Duodenal mucosa (tissue), 2 donors: ENCODE measurements around the gene TECR.

Source experiments
- H3K27ac ChIP-seq: one replicate; pipeline ENCODE4 v1.7.0; 2013; ENCODE audit warnings: low read depth, low read length
- H3K27me3 ChIP-seq, 2 donors: one replicate each; pipeline ENCODE4 v1.7.0; 2013; ENCODE audit warnings: low read length in 2 of 2, control low read depth in 1 of 2; ENCODE audit not compliant: insufficient read depth in 2 of 2, control insufficient read depth in 1 of 2
- H3K36me3 ChIP-seq, 2 donors: one replicate each; pipeline ENCODE4 v1.7.0; 2013; ENCODE audit warnings: low read length in 2 of 2, control low read depth in 1 of 2; ENCODE audit not compliant: insufficient read depth in 2 of 2, control insufficient read depth in 1 of 2
- H3K4me1 ChIP-seq, 2 donors: one replicate each; pipeline ENCODE4 v1.7.0; 2013; ENCODE audit warnings: low read length in 2 of 2, control low read depth in 1 of 2; ENCODE audit not compliant: insufficient read depth in 2 of 2, control insufficient read depth in 1 of 2
- H3K4me3 ChIP-seq, 2 donors: one replicate each; pipeline ENCODE4 v1.7.0; 2013; ENCODE audit warnings: low read length in 2 of 2, low read depth in 1 of 2
- H3K9ac ChIP-seq, 2 donors: one replicate each; pipeline ENCODE4 v1.7.0; 2013; ENCODE audit warnings: low read length in 2 of 2, low read depth in 1 of 2
- H3K9me3 ChIP-seq, 2 donors: one replicate each; pipeline ENCODE4 v1.7.0; 2013; ENCODE audit warnings: low read length in 2 of 2, control low read depth in 1 of 2; ENCODE audit not compliant: control insufficient read depth in 1 of 2

Gene TECR, protein sequence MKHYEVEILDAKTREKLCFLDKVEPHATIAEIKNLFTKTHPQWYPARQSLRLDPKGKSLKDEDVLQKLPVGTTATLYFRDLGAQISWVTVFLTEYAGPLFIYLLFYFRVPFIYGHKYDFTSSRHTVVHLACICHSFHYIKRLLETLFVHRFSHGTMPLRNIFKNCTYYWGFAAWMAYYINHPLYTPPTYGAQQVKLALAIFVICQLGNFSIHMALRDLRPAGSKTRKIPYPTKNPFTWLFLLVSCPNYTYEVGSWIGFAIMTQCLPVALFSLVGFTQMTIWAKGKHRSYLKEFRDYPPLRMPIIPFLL

DNA sequence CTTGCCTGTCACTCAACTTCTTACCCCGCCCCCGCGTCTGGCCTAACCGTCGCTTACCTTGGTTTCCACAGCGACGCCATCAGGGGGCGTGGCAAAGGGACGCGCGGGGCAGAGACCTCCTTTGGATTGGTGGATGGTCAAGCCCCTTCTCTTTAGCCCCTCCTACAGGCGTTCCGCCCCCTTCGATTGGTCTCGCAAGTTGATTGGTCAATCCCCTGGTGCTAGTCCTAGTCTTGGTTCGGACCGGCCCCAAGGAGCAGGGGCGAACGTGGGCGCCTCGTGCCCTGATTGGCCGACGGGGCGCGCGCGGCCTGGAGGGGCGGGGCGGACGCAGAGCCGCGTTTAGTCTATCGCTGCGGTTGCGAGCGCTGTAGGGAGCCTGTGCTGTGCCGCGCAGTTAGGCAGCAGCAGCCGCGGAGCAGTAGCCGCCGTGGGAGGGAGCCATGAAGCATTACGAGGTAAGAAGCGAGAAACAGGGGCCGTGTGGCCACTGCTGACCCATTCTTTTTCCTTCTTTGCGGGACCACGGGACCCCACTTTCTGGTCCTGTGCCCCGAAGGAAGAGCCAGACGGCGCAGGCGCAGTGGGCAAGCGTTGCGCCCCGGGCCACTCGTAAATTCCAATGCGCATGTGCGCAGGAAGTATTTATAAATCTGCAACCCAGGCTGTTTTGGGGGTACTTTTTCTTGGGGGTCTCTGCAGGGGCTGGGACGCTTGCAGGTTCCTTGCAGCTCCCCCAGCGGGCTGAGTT is at the start of gene TECR:
TSS of gene TECR (plus strand) at position 341 of the 751 bp plus-strand sequence. CDS start at position 444, 103 bp downstream.
- Histone ChIP-seq H3K4me1 (peaks cover 11 to 12% of the 10 kb centered on the region in 2 donors), H3K36me3 (no peaks in the 10 kb centered on the region), H3K9ac (peak within 1 kb of the TSS; percentile 73 to 97), H3K27me3 (no peaks in the 10 kb centered on the region), H3K4me3 (peak within 1 kb of the TSS; percentile 80 to 92), H3K27ac (peak within 1 kb of the TSS; percentile 94), H3K9me3 (no peaks in the 10 kb centered on the region)

DNA sequence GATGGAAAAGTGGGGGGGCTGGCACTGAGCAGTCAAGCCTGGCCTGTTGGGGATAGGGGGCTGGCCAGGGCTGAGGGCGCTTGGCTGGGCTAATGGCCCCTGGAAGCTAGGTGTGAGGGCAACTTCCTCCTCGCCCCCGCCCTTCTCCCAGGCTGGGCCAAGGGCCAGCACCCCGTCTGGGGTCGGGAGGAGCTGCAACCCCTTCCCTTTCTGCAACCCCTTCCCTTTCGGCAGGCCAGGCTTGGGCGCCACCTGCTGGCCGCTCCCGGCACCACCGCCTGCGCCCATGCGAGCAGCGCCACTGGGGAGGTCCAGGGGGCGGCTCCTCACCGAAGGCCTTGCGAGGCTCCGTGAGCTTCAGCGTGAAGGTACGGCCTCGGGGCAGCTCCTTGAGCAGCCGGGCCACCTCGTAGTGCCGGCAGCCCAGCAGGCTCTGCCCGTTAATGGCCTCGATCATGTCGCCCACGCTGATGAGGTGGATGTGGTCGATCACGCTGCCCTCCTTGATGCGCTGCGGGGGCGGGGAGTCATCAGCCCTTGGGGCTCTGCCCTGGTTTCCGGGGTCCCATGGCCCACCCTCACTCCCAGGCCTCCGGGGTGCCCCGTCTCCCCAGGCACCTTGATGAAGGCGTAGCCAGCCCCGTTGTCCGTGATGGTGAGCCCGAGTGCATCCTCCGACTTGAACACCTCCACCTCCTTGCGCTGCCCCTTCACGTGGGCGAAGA is 49.3 kb upstream of the TECR start:
- peaks cover under 1% of the 10 kb centered on the region in 2 donors for H3K27me3 ChIP-seq
- no peaks in the 10 kb centered on the region for H3K9me3 ChIP-seq
- peaks cover 7 to 35% of the 10 kb centered on the region in 2 donors for H3K36me3 ChIP-seq
- H3K9ac ChIP-seq: no peak overlapping the region
- peaks cover 3% of the 10 kb centered on the region in 2 donors for H3K4me1 ChIP-seq
- no peak overlapping the region for H3K4me3 ChIP-seq
- H3K27ac ChIP-seq: no peak overlapping the region

DNA sequence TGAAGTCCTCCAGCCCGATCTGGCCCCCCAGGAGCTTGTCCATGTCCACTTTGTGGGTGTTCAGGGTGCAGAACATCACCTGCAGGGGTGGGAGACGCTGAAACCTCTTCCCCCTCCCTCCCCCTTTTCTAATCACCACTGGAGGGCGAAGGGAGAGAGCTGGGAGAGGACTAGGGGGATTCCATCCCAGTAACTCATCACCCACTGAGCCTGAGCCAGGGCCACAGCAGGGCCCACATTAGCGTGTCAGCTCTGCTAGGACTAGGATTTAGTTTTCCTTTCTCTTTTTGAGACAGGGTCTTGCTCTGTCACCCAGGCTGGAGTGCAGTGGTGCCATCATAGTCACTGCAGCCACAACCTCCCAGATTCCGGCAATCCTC is 48.7 kb upstream of the TECR start:
- H3K27me3 ChIP-seq: no peaks in the 10 kb centered on the region
- no peaks in the 10 kb centered on the region for H3K9me3 ChIP-seq
- peaks cover 0 to 3% of the 10 kb centered on the region in 2 donors for H3K4me1 ChIP-seq
- peaks cover 7 to 35% of the 10 kb centered on the region in 2 donors for H3K36me3 ChIP-seq
- no peak overlapping the region for H3K27ac ChIP-seq
- no peak overlapping the region for H3K9ac ChIP-seq
- H3K4me3 ChIP-seq: no peak overlapping the region

DNA sequence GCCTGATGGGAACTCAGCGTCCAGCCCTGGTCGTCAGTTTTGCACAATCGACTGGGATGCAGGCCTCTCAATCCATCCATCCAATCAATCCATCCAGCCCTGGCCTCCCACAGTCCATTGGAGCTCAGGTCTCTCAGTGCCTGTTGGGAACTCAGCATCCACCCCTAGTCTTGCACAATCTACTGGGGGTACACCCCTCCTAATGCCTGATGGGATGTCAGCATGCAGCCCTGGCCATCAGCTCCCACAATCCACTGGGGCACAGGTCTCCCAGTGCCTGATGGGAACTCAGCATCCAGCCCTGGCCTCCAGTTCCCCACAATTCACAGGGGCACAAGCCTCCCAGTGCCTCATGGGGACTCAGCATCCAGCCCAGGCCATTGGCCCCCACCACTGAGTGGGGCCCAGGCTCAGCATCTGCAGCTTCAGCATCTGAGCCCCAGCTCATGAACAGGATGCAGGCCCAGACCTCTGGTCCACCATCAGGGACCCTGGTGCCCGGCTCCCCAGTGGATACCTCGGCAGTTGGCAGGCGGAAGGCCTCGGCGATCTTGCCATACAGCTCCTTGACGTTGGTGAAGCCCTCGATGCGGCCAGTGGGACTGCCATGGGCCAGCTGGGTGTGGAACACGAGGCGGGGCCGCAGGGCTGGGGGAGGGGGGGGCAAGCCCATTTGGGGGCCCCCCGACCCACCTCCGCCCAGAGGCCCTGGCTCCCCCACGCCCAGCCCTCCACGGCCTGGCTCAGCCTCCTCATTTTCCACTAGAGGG is 47.0 kb upstream of the TECR start:
- Histone ChIP-seq H3K27ac (no peak overlapping the region), H3K9me3 (no peaks in the 10 kb centered on the region), H3K4me1 (peaks cover 0 to 2% of the 10 kb centered on the region in 2 donors), H3K4me3 (no peak overlapping the region), H3K9ac (no peak overlapping the region), H3K27me3 (no peaks in the 10 kb centered on the region), H3K36me3 (peaks cover 7 to 35% of the 10 kb centered on the region in 2 donors)

DNA sequence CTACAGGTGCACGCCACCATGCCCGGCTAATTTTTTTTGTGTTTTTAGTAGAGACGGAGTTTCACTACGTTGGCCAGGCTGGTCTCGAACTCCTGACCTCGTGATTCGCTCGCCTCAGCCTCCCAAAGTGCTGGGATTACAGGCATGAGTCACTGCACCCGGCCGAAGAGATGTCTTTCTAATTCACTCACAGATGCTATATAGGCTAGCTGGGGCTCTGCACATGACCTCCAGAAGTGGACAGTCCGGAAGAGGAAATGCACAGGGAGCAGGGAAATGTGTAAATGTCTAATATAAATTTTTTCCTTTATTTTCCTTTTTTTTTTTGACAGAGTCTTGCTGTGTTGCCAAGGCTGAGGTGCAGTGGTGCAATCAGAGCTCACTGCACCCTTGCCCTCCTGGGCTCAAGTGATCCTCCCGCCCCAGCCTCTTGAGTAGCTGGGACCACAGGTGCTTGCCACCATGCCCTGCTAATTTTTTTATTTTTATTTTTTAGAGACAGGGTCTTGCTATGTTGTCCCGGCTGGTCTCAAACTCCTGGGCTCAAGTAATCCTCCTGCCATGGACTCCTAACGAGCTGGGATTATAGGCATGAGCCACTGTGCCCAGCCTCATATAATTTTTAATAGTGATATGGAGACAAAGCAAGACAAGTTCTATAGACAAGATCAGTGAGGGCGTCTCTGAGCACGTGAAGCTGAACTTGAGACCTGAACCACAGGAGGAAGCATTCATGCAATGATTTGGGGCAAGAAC is 41.8 kb upstream of the TECR start:
- Histone ChIP-seq H3K9me3 (no peaks in the 10 kb centered on the region), H3K4me3 (no peak overlapping the region), H3K27me3 (no peaks in the 10 kb centered on the region), H3K4me1 (no peaks in the 10 kb centered on the region), H3K36me3 (peaks cover 0 to 20% of the 10 kb centered on the region in 2 donors), H3K9ac (no peak overlapping the region), H3K27ac (no peak overlapping the region)

DNA sequence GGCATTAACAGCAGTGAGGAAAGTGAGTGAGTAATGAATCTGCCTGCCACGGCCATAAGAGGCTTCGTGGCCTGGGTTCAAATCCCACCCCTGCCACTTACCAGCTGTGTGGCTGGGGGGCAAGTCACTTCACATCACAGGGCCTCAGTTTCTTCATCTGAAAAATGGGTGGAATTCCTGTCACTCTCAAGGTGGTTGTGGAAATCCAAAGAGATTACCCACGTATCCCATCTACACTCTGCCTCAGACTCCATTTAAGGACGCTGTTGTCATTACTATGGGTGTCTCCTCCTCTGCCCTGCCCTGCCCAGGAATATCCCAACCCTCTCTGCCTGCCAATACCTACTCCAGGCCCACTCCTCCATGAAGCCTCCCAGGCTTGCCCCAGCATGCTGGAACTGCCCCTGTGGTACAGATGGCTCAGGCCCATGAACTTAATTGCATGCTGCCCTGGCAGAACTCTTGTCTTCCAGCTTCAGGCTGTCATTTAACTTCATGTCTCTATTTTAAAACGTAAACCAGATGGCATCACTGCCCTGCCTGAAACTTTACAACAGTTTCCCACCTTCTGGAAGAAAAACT is 36.5 kb upstream of the TECR start:
- Histone ChIP-seq H3K36me3 (peaks cover 0 to 19% of the 10 kb centered on the region in 2 donors), H3K9me3 (no peaks in the 10 kb centered on the region), H3K4me3 (no peak overlapping the region), H3K27me3 (no peaks in the 10 kb centered on the region), H3K9ac (no peak overlapping the region), H3K4me1 (peaks cover 26 to 28% of the 10 kb centered on the region in 2 donors), H3K27ac (no peak overlapping the region)

DNA sequence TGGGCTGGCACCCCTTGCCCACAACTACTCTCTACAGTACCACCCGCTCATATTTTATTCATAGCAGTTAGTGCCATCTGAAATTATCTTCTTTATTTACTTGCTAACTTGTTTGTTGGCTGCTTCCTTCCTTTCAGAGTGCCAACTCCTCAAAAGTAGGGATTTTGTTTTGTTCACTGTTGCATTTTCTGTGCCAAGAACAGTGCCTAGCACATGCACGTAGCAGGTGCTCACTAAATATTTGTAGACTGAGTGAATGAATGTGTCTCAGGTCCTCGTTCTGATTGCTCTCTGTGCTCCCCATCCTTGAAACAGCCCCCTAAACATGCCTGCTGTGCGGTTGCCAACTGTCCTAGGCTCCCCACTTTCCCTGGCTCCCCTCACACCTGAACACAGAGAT is 35.0 kb upstream of the TECR start:
- H3K4me1 ChIP-seq: peaks cover 26 to 28% of the 10 kb centered on the region in 2 donors
- H3K9me3 ChIP-seq: no peaks in the 10 kb centered on the region
- peak overlapping the region in 1 of 2 donors; percentile 47 for H3K9ac ChIP-seq
- H3K27ac ChIP-seq: no peak overlapping the region
- peak overlapping the region in 1 of 2 donors; percentile 83 for H3K4me3 ChIP-seq
- H3K36me3 ChIP-seq: peaks cover 0 to 6% of the 10 kb centered on the region in 2 donors
- H3K27me3 ChIP-seq: no peaks in the 10 kb centered on the region

DNA sequence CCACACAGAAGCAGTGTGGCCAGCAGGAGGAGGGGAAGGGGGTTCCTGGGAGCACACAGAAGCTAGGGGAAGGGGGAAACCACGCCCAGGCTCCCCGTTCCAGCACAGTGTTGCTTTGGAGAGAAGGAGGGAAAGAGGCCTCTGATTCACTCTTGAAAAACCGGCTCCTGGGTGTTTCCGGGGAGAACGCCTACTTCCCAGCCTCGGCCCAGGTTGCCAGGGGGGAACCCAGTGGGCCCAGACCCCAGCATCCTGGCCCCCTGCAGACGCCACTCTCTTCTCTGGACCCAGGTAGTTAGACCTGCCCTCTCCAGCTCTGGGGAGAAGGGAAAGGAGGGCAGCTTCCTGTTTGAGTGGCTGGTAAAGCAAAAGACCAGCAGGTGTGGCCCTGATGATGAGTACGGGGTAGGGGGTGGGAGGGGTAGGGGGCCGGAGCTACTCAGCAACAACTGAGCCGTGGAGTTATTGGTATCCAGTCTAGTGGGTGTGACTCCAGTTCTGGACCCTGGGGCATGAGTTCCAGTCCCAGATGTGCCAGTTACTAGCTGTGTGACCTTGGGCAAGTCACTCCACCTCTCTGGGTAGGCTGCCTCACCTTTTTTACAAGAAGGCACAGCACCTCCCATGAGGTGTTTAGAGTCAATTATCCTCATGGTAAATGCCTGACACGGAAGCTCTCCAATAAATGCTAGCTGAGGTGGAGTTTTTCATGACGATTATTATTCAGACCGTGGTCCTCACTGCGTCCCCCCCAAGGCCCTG is 34.3 kb upstream of the TECR start:
- Histone ChIP-seq H3K27me3 (no peaks in the 10 kb centered on the region), H3K27ac (no peak overlapping the region), H3K9ac (peak overlapping the region; percentile 45 to 83)

More for the DNA sequence above, 34.3 kb upstream of the TECR start:
- Histone ChIP-seq H3K4me3 (peak overlapping the region; percentile 67 to 83), H3K36me3 (peaks cover 0 to 6% of the 10 kb centered on the region in 2 donors), H3K4me1 (peaks cover 26 to 28% of the 10 kb centered on the region in 2 donors), H3K9me3 (no peaks in the 10 kb centered on the region)
